ENCODE measurements around the gene NEK6. TPM values are rescaled to one million over a fixed set of nuclear protein-coding genes. Genes with fewer than 3 reads are reported as not detected.

The NEK6 gene
- total RNA-seq, 1 experiment from 2014 or later = 21.1 TPM

DNA sequence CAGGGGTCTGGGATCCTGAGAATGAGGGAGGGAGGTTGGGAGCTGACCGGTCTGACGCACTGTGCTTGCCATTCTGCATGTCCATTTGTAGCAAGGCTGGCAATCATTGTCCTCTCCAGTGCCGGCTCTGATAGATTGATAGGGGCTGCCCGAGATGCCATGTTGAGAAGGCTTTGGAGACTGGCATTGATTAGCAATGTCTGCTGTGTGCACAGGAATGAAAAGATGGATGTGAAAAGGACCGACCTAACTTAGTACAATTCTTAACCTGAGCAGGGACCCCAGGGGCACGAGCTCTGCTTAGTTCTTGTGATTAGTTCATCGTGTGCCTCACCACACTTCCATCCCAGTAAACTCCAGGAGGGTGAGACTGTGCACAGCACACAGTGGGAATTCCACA lies 17.0 kb downstream of the NEK6 start:
- H3K9ac ChIP-seq (ENCODE audit: low read length) = no peak overlapping the region
- no peak overlapping the region for H3K4me3 ChIP-seq (ENCODE audit: low read length)
- peaks cover 6% of the 10 kb centered on the region; the same call in 1 of the 2 replicates for H4K20me1 ChIP-seq (ENCODE audit: low read length)
- no peak overlapping the region for H3K4me2 ChIP-seq (ENCODE audit: low read length)
- H3K4me1 ChIP-seq (ENCODE audit: insufficient read depth, low read length) = no peaks in the 10 kb centered on the region
- no peaks in the 10 kb centered on the region for H3F3A ChIP-seq (ENCODE audit: low read length, unreplicated experiment)
- ChIA-PET POLR2A (ENCODE audit: unreplicated experiment) (no interaction called here), CTCF (no interaction called here)
- intact Hi-C loops (cut with micrococcal nuclease) = no loop called here
- TF ChIP-seq EZH2phosphoT487 (IDR thresholded peaks at IDR 0.05; ENCODE audit: borderline replicate concordance, low read length) (no peak), EZH2 (IDR thresholded peaks at IDR 0.05; ENCODE audit: low read length, unreplicated experiment) (no peak)
- TF ChIP-seq, protein P1, sequence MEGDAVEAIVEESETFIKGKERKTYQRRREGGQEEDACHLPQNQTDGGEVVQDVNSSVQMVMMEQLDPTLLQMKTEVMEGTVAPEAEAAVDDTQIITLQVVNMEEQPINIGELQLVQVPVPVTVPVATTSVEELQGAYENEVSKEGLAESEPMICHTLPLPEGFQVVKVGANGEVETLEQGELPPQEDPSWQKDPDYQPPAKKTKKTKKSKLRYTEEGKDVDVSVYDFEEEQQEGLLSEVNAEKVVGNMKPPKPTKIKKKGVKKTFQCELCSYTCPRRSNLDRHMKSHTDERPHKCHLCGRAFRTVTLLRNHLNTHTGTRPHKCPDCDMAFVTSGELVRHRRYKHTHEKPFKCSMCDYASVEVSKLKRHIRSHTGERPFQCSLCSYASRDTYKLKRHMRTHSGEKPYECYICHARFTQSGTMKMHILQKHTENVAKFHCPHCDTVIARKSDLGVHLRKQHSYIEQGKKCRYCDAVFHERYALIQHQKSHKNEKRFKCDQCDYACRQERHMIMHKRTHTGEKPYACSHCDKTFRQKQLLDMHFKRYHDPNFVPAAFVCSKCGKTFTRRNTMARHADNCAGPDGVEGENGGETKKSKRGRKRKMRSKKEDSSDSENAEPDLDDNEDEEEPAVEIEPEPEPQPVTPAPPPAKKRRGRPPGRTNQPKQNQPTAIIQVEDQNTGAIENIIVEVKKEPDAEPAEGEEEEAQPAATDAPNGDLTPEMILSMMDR (conservative IDR thresholded peaks at IDR 0.05; ENCODE audit: low read depth, low read length) = no peak
- H3K79me2 ChIP-seq (ENCODE audit: low read length) = peaks cover 99% of the 10 kb centered on the region
- H3K9me3 ChIP-seq (ENCODE audit: low read length) = no peaks in the 10 kb centered on the region
- no peaks in the 10 kb centered on the region for H3K27me3 ChIP-seq (ENCODE audit: low read length)
- no peak for DNase-seq
- H3K27ac ChIP-seq (ENCODE audit: low read length) = no peak overlapping the region
- H2AFZ ChIP-seq (ENCODE audit: low read length) = no peak overlapping the region
- BruUV-seq (replicated peaks) = no TSS peak
- H3K9me2 ChIP-seq (replicated peaks; ENCODE audit: low read length) = no peaks in the 10 kb centered on the region
- H3K36me3 ChIP-seq (ENCODE audit: low read depth, low read length) = no peaks in the 10 kb centered on the region
- ATAC-seq = no peak

DNA sequence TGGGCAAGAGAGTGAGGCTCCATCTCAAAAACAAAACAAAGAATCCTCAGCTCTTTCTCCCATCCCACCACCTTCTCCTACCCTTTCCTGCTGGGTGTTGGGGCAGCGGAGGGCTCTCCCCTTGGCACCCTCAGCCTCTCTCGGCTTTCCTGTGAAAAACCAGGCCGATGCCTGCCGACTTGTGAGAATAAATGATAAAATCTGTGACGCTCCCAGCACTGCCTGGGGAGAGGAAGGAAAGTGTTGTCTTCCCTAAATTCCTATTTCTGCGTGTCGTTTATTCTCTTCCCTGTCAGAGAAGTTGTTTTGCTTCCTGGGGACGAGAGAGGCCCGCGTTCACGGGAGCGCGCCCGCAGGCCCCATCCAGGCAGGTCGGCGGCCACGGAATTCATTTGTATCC lies 19.7 kb downstream of the NEK6 start:
- no TSS peak for BruUV-seq (replicated peaks)
- CTCF ChIA-PET = no interaction called here

DNA sequence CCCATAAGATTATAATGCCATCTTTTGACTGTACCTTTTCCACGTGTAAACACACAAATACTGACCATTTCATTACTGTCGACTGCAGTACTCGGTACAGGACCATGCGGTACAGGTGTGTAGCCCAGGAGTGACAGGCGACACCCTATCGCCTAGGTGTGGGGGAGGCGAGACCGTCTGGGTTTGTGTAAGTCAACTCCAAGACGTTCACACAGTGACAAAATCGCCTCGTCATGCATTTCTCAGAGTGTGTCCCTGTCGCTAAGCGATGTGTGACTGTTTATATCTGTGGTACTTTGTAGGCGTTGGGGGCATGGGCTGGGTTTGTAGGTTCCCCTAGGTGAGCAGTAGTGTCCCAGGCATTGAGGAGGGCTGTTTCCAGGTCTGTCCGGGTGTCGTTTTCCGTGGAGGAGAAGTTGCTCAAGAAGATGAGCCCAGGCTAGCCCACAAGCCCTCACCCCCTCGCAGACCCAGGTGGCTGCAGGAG lies 20.3 kb downstream of the NEK6 start:
- TF ChIP-seq EZH2 (IDR thresholded peaks at IDR 0.05; ENCODE audit: low read length, unreplicated experiment) = no peak
- DNase-seq = no peak
- Histone ChIP-seq H3K9me3 (ENCODE audit: low read length) (no peaks in the 10 kb centered on the region), H3K9me2 (replicated peaks; ENCODE audit: low read length) (no peaks in the 10 kb centered on the region), H2AFZ (ENCODE audit: low read length) (no peak overlapping the region), H3K9ac (ENCODE audit: low read length) (no peak overlapping the region), H3K4me3 (ENCODE audit: low read length) (no peak overlapping the region), H3K79me2 (ENCODE audit: low read length) (peaks cover 99% of the 10 kb centered on the region), H3K27ac (ENCODE audit: low read length) (no peak overlapping the region), H4K20me1 (ENCODE audit: low read length) (peaks cover under 1% of the 10 kb centered on the region; the same call in 1 of the 2 replicates), H3K27me3 (ENCODE audit: low read length) (no peaks in the 10 kb centered on the region), H3K4me2 (ENCODE audit: low read length) (no peak overlapping the region), H3K36me3 (ENCODE audit: low read depth, low read length) (no peaks in the 10 kb centered on the region), H3K4me1 (ENCODE audit: insufficient read depth, low read length) (no peaks in the 10 kb centered on the region), H3F3A (ENCODE audit: low read length, unreplicated experiment) (no peaks in the 10 kb centered on the region)
- POLR2A ChIA-PET (ENCODE audit: unreplicated experiment) = no interaction called here
- intact Hi-C loops (cut with micrococcal nuclease) = no loop called here
- no peak for ATAC-seq
- CTCF ChIA-PET = no interaction called here
- no TSS peak for BruUV-seq (replicated peaks)

More for the DNA sequence above, 19.7 kb downstream of the NEK6 start:
- no peak overlapping the region for H3K4me2 ChIP-seq (ENCODE audit: low read length)
- H3K36me3 ChIP-seq (ENCODE audit: low read depth, low read length) = no peaks in the 10 kb centered on the region
- TF ChIP-seq EZH2 (IDR thresholded peaks at IDR 0.05; ENCODE audit: low read length, unreplicated experiment) = no peak
- TF ChIP-seq EZH2phosphoT487 (IDR thresholded peaks at IDR 0.05; ENCODE audit: borderline replicate concordance, low read length) = no peak
- TF ChIP-seq, protein P1 (conservative IDR thresholded peaks at IDR 0.05; ENCODE audit: low read depth, low read length) = no peak
- ATAC-seq (no peak), DNase-seq (no peak)
- no peaks in the 10 kb centered on the region for H3K9me2 ChIP-seq (replicated peaks; ENCODE audit: low read length)
- H2AFZ ChIP-seq (ENCODE audit: low read length) = no peak overlapping the region
- intact Hi-C loops (cut with micrococcal nuclease) = no loop called here
- no peak overlapping the region for H3K27ac ChIP-seq (ENCODE audit: low read length)
- peaks cover 99% of the 10 kb centered on the region for H3K79me2 ChIP-seq (ENCODE audit: low read length)
- no peaks in the 10 kb centered on the region for H3K27me3 ChIP-seq (ENCODE audit: low read length)
- no peak overlapping the region for H3K4me3 ChIP-seq (ENCODE audit: low read length)
- H4K20me1 ChIP-seq (ENCODE audit: low read length) = peaks cover 6% of the 10 kb centered on the region; the same call in 1 of the 2 replicates
- H3K9ac ChIP-seq (ENCODE audit: low read length) = no peak overlapping the region
- no peaks in the 10 kb centered on the region for H3K9me3 ChIP-seq (ENCODE audit: low read length)
- no peaks in the 10 kb centered on the region for H3F3A ChIP-seq (ENCODE audit: low read length, unreplicated experiment)
- POLR2A ChIA-PET (ENCODE audit: unreplicated experiment) = no interaction called here
- H3K4me1 ChIP-seq (ENCODE audit: insufficient read depth, low read length) = no peaks in the 10 kb centered on the region
